ENCODE data around the gene CP.
A peak's percentile ranks its signal among the peaks of the same experiment; 100 is the strongest.

CP gene

DNA sequence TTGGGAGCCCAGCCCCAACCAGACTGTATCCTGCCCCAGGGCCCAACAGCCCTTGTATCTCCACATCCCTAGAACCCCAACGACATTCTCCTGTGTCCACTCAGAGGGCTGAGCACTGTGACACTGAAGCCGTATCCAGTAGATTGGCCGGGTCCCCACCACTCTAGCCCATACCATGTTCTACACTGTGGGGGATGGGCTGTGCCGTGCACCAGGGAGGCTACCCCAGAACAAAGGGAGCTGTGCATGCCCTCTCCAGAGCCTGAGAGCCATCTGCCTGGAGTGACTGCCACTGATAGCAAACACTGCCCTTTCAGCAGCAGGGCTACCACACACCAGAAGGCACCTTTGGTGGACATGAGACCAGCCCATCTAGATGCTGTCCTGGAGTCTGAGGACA lies 37.1 kb upstream of the CP start:
- no peak overlapping the region for H3K4me3 ChIP-seq (replicated peaks; ENCODE audit: insufficient read depth, low read length)

DNA sequence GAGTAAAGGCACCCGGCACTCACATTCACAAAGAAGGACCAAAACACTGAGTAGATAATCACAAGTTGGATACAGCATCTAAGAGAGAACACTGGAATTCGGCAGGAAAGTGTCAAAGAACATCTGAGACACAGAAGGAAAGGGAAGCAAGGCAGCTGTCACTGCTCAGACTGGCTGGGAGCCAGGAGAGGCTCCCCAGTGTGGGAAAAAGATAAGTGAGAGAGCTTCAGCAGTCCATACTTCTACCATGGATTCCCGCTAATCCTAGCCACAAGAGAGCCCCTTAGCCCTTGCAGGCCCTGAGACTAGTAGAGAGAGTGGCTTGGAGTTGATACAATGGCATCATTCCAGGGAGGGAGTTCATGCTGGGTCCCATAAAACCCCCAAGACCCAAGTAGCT lies 36.7 kb upstream of the CP start:
- no peak for DNase-seq (ENCODE audit: low read depth in 1 of 2, low spot score in 1 of 2)
- H3K4me3 ChIP-seq (replicated peaks; ENCODE audit: insufficient read depth, low read length), result no peak overlapping the region
- TF ChIP-seq POLR2AphosphoS5 (IDR thresholded peaks at IDR 0.05; ENCODE audit: low read depth) (no peak), GABPA (IDR thresholded peaks at IDR 0.05; ENCODE audit: low read depth) (no peak), SPI1 (IDR thresholded peaks at IDR 0.05; ENCODE audit: borderline replicate concordance, low read depth) (no peak)
- TF ChIP-seq, protein P1, sequence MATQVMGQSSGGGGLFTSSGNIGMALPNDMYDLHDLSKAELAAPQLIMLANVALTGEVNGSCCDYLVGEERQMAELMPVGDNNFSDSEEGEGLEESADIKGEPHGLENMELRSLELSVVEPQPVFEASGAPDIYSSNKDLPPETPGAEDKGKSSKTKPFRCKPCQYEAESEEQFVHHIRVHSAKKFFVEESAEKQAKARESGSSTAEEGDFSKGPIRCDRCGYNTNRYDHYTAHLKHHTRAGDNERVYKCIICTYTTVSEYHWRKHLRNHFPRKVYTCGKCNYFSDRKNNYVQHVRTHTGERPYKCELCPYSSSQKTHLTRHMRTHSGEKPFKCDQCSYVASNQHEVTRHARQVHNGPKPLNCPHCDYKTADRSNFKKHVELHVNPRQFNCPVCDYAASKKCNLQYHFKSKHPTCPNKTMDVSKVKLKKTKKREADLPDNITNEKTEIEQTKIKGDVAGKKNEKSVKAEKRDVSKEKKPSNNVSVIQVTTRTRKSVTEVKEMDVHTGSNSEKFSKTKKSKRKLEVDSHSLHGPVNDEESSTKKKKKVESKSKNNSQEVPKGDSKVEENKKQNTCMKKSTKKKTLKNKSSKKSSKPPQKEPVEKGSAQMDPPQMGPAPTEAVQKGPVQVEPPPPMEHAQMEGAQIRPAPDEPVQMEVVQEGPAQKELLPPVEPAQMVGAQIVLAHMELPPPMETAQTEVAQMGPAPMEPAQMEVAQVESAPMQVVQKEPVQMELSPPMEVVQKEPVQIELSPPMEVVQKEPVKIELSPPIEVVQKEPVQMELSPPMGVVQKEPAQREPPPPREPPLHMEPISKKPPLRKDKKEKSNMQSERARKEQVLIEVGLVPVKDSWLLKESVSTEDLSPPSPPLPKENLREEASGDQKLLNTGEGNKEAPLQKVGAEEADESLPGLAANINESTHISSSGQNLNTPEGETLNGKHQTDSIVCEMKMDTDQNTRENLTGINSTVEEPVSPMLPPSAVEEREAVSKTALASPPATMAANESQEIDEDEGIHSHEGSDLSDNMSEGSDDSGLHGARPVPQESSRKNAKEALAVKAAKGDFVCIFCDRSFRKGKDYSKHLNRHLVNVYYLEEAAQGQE (IDR thresholded peaks at IDR 0.05; ENCODE audit: insufficient replicate concordance, low read depth), result no peak
- TF ChIP-seq, protein P2, sequence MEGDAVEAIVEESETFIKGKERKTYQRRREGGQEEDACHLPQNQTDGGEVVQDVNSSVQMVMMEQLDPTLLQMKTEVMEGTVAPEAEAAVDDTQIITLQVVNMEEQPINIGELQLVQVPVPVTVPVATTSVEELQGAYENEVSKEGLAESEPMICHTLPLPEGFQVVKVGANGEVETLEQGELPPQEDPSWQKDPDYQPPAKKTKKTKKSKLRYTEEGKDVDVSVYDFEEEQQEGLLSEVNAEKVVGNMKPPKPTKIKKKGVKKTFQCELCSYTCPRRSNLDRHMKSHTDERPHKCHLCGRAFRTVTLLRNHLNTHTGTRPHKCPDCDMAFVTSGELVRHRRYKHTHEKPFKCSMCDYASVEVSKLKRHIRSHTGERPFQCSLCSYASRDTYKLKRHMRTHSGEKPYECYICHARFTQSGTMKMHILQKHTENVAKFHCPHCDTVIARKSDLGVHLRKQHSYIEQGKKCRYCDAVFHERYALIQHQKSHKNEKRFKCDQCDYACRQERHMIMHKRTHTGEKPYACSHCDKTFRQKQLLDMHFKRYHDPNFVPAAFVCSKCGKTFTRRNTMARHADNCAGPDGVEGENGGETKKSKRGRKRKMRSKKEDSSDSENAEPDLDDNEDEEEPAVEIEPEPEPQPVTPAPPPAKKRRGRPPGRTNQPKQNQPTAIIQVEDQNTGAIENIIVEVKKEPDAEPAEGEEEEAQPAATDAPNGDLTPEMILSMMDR (IDR thresholded peaks at IDR 0.05; ENCODE audit: insufficient read depth, low read length), result no peak
- H3K27me3 ChIP-seq (ENCODE audit: insufficient read depth, poor library complexity, severe bottlenecking), result no peaks in the 10 kb centered on the region
- H3K27ac ChIP-seq (replicated peaks), result no peak overlapping the region

More for the DNA sequence above, 37.1 kb upstream of the CP start:
- Histone ChIP-seq H3K27ac (replicated peaks) (no peak overlapping the region), H3K27me3 (ENCODE audit: insufficient read depth, poor library complexity, severe bottlenecking) (no peaks in the 10 kb centered on the region)
- no peak for DNase-seq (ENCODE audit: low read depth in 1 of 2, low spot score in 1 of 2)
- TF ChIP-seq, protein P1 (IDR thresholded peaks at IDR 0.05; ENCODE audit: insufficient replicate concordance, low read depth), result no peak
- TF ChIP-seq, protein P2 (IDR thresholded peaks at IDR 0.05; ENCODE audit: insufficient read depth, low read length), result no peak
- TF ChIP-seq GABPA (IDR thresholded peaks at IDR 0.05; ENCODE audit: low read depth), result no peak
- no peak for TF ChIP-seq POLR2AphosphoS5 (IDR thresholded peaks at IDR 0.05; ENCODE audit: low read depth)
- no peak for TF ChIP-seq SPI1 (IDR thresholded peaks at IDR 0.05; ENCODE audit: borderline replicate concordance, low read depth)

DNA sequence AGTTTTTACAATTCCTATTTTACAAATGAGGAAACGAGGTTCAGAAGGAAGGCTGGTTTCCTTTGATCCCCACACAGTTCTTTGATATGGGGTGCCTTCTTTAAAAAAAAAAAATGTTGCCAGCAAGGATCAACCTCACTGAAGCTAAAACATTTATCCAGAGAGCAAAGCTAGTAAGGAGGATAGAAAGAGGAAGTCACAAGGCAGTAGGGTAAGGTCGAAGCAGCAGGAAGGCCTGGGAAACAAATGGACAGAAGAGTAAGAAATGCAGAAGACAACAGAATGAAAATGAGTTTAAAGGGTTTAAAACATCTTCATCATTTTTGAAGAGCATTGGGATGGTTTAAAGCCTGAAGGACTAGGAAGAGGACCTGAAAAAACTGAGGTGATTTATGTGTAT lies 30.6 kb upstream of the CP start:
- DNase-seq (ENCODE audit: low read depth in 1 of 2, low spot score in 1 of 2), result peak in 1 of 2 experiments; percentile 8
- TF ChIP-seq, protein P2 (IDR thresholded peaks at IDR 0.05; ENCODE audit: insufficient read depth, low read length), result no peak
- peak; percentile 97 for TF ChIP-seq SPI1 (IDR thresholded peaks at IDR 0.05; ENCODE audit: borderline replicate concordance, low read depth)

DNA sequence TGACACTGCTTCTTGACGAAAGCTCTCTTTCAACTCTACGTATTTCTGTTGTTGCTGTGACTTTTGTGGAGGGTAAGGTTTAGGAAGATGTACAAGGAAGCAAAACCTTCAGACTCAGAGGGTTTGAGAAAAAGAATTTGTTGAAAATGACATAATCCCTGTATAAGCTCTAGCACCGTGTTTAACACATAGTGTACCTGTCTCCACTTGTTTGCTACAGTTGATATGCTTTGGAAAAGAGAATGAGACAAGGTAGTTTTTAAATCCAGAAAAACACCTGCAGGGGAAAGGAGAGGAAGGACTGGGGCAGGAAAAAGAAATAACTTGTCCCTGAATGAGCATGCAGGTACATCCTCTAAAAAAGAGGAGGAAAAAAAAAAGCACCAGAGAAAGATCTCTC lies 29.6 kb upstream of the CP start:
- H3K27me3 ChIP-seq (ENCODE audit: insufficient read depth, poor library complexity, severe bottlenecking), result no peaks in the 10 kb centered on the region
- no peak overlapping the region for H3K27ac ChIP-seq (replicated peaks)
- TF ChIP-seq, protein P1 (IDR thresholded peaks at IDR 0.05; ENCODE audit: insufficient replicate concordance, low read depth), result no peak
- TF ChIP-seq POLR2AphosphoS5 (IDR thresholded peaks at IDR 0.05; ENCODE audit: low read depth) (no peak), GABPA (IDR thresholded peaks at IDR 0.05; ENCODE audit: low read depth) (no peak), SPI1 (IDR thresholded peaks at IDR 0.05; ENCODE audit: borderline replicate concordance, low read depth) (no peak)
- TF ChIP-seq, protein P2 (IDR thresholded peaks at IDR 0.05; ENCODE audit: insufficient read depth, low read length), result no peak
- H3K4me3 ChIP-seq (replicated peaks; ENCODE audit: insufficient read depth, low read length), result no peak overlapping the region
- DNase-seq (ENCODE audit: low read depth in 1 of 2, low spot score in 1 of 2), result no peak

More for the DNA sequence above, 30.6 kb upstream of the CP start:
- no peak overlapping the region for H3K4me3 ChIP-seq (replicated peaks; ENCODE audit: insufficient read depth, low read length)
- H3K27ac ChIP-seq (replicated peaks), result no peak overlapping the region; the same call in 1 of the 2 replicates
- H3K27me3 ChIP-seq (ENCODE audit: insufficient read depth, poor library complexity, severe bottlenecking), result no peaks in the 10 kb centered on the region

All from HL-60 (cell line).